GM13977 (cell line): ENCODE data around the gene GPX8.

Experiments used
- DNase-seq: peaks from one replicate; pipeline ENCODE4 v3.0.0; 2012; ENCODE audit warnings: low spot score
- in situ Hi-C: fragments of 300-500 bp; cut with MboI; formaldehyde crosslinking; loops from one replicate; pipeline ENCODE4 v1.12.0; 2022; ENCODE audit warnings: low sequenced_read_pairs, low pct_unique_long_range_greater_than_20kb, mixed read lengths, inconsistent platforms; ENCODE audit not compliant: unreplicated experiment
- TF ChIP-seq, protein P1 (sequence below): IDR thresholded peaks from 2 replicates; pipeline ENCODE4 v1.5.1; 2012; ENCODE audit warnings: mild to moderate bottlenecking, control low read depth; ENCODE audit not compliant: insufficient read depth; ENCODE audit errors: extremely low read depth, missing control alignments

The GPX8 gene, protein sequence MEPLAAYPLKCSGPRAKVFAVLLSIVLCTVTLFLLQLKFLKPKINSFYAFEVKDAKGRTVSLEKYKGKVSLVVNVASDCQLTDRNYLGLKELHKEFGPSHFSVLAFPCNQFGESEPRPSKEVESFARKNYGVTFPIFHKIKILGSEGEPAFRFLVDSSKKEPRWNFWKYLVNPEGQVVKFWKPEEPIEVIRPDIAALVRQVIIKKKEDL

DNA sequence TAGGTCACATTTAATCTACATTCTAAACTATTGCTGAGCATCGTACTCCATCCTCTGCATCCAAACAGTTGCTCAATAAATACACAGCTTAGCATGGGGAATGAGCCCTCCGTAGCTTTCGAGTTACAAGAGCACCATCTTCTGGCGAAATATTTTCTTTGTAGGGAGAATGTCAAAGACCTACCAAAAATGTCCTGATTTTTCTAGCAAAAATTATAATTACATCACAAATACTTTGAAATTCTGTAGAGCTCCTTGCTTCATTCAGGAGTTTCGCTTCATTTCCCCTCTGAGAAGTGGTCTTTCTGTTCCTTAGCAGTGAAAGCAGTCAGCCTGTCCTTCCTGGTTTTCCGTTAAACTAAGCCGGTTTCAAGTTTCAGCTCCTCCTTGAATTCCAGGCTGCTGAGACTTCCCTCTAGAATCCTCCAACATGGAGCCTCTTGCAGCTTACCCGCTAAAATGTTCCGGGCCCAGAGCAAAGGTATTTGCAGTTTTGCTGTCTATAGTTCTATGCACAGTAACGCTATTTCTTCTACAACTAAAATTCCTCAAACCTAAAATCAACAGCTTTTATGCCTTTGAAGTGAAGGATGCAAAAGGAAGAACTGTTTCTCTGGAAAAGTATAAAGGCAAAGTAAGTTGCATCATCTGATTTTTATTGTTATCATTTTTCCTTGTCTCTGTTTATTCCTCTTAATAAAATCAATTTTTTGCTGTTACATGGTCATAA is at the start of gene GPX8:
GPX8 (plus strand) TSS at position 409 of the 730 bp plus-strand sequence; CDS start at position 431, 22 bp downstream.
- in situ Hi-C loops = loop anchor here (10.0 kb wide), 1 partner anchor 255 kb away; no protein-coding TSS in a partner anchor
- peak; percentile 20 for DNase-seq
- TF ChIP-seq, protein P1, sequence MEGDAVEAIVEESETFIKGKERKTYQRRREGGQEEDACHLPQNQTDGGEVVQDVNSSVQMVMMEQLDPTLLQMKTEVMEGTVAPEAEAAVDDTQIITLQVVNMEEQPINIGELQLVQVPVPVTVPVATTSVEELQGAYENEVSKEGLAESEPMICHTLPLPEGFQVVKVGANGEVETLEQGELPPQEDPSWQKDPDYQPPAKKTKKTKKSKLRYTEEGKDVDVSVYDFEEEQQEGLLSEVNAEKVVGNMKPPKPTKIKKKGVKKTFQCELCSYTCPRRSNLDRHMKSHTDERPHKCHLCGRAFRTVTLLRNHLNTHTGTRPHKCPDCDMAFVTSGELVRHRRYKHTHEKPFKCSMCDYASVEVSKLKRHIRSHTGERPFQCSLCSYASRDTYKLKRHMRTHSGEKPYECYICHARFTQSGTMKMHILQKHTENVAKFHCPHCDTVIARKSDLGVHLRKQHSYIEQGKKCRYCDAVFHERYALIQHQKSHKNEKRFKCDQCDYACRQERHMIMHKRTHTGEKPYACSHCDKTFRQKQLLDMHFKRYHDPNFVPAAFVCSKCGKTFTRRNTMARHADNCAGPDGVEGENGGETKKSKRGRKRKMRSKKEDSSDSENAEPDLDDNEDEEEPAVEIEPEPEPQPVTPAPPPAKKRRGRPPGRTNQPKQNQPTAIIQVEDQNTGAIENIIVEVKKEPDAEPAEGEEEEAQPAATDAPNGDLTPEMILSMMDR = peak; percentile 50

DNA sequence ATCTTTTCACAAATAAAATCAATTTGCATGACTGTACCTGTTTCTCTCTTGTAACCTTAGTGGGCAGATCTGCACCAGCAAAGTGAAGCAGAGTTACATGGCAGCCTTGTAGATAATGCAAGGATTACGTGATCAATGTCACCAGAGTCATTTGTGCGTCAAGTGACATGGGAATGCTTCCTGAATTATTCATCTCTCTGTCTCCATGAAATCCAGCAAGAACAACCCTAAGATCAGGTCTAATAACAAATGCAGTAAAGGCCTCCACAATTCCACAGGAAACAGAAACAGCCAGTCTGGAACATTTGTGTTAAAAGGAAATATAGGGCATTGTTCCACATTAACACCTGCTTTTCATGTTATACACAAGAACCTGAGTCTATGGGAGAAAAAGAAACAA is 49.8 kb upstream of the GPX8 start:
- in situ Hi-C loops = no loop called here

DNA sequence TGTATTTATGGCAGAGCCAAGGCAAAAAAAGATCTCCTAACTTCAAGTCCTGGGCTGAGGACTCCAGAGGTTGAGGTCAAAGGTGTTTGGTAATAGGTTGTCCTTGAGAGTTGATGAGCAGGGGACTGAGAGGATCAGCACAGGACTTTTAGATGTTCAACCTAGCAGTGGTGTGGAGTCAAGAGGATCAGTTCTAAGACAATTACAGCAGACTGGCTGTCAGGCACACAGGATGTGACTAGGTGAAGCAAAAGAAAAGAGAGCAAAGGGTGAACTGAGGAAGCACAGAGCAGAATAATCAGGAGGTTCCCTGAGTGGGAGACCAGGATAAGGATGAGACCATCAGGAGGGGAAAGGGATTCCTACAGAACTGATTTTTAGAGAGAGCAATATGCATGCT is 46.6 kb upstream of the GPX8 start:
- no peak for DNase-seq
- in situ Hi-C loops = no loop called here
- TF ChIP-seq, protein P1 = no peak

More for the DNA sequence above, 49.8 kb upstream of the GPX8 start:
- TF ChIP-seq, protein P1 = no peak
- DNase-seq = no peak

DNA sequence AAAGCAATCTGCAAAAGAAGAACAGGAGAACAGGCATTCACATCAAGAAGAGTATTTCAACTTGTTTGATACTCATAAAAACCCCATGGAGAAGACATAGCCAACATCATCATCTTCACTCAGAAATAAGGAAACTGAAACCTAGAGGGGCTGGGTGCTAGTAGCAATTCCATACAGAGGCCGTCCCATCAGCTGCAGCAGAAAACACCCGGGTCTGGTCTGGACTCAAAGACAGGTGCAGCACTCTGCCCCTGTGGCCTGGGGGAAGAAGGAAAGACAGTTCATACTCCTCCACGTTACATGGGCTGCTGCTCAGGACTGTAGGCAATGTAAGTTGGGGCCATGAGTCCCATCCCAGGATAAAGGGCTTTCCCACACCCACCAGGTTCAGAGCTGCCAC is 45.9 kb upstream of the GPX8 start:
- DNase-seq = no peak
- TF ChIP-seq, protein P1 = no peak
- in situ Hi-C loops = no loop called here

DNA sequence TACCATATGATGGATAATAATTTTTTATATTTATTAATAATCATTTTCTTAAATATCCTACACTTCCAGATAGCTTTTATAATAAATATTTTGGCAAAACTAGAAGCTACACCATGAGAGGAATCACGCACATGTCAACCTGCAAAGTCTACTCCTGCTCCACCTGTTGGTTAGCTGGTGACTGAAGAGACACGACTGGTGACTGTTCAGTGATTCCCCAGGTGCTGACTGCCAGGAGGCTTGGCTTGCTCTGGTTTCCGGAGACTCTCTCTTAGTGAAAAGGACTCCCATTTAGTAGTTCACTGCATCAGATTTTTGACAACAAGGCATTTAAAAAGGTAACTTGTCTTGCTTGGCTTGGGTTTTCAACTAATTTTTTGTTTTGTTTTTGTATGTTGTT is 36.6 kb upstream of the GPX8 start:
- in situ Hi-C loops = no loop called here
- no peak for DNase-seq
- TF ChIP-seq, protein P1 = no peak

DNA sequence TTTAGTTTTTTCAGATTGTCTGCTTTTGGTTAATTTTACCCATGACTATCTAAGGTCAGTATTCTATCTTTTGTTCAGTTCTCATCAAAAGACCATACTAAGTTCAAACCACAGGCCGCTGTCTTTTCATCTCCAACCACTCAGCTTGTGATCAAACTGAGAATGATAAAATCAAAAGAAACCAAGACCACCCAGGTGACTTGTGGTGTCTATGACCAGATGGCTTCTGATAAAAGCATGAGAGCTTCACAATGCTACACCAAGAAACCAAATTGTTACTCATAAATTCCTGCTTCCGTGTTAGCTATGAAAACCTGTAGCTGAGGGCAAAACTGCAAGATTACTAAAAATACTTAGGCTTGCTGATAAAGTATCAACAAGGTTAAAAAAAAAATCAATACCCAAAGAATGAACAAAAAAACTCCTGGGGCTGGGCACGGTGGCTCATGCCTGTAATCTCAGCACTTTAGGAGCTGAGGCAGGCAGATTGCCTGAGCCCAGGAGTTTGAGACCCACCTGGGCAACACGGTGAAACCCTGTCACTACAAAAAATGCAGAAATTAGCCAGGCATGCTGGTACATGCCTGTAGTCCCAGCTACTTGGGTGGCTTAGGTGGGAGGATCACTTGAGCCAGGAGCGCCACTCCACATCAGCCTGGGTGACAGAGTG is 25.8 kb upstream of the GPX8 start:
- in situ Hi-C loops = no loop called here
- TF ChIP-seq, protein P1 = no peak
- DNase-seq = no peak
